Fibroblast of skin of scalp (primary cell): ENCODE data around the gene NLRP14.

Source experiments
- DNase-seq: peaks from one replicate; pipeline ENCODE4 v3.0.0-alpha.2; 2013

Gene NLRP14

DNA sequence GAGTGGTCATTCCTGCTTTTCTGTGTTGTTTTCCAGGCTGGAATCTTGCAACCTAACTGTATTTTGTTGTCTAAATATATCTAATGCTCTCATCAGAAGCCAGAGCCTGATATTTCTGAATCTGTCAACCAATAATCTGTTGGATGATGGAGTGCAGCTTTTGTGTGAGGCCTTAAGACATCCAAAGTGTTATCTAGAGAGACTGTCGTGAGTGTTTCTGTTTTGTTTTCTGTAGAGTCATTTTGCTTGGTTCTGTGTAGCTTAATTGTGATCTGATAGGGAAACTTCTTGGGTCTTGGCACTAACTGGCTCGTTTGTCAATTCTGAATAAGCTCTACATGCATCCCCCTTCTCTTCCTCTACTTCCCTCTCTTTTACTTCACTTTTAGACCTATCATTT, 37.4 kb downstream of the NLRP14 start:
- no peak for DNase-seq

- peak; percentile 8 for DNase-seq
Observed at GRCh38 chr11:7060868-7061267, 40.6 kb downstream of the NLRP14 start.

- no peak for DNase-seq
Observed at GRCh38 chr11:7062534-7062933, 42.3 kb downstream of the NLRP14 start.

GRCh38 chr11:7072401-7073028, 52.2 kb downstream of the NLRP14 start:
- no peak for DNase-seq

DNA sequence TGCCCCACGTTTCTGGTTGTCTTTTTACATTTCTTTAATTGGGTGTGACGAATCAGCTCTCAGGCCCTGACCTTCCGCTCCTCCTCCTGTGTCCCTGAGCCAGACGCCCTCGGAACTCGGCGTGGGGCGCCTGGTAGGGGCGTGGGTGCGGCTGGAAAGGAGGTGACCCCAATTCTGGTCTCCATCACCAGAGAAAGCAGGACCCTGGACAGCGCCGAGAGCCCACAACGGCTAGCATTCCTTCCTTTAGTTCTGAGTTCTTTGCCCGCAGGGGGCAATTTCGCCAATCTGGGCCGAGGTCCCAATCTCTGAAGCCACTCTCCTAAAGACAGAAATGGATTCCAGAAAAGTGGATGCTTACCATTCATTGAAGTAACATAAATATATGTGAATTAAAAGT, 56.8 kb downstream of the NLRP14 start:
- DNase-seq: peak; percentile 1

DNA sequence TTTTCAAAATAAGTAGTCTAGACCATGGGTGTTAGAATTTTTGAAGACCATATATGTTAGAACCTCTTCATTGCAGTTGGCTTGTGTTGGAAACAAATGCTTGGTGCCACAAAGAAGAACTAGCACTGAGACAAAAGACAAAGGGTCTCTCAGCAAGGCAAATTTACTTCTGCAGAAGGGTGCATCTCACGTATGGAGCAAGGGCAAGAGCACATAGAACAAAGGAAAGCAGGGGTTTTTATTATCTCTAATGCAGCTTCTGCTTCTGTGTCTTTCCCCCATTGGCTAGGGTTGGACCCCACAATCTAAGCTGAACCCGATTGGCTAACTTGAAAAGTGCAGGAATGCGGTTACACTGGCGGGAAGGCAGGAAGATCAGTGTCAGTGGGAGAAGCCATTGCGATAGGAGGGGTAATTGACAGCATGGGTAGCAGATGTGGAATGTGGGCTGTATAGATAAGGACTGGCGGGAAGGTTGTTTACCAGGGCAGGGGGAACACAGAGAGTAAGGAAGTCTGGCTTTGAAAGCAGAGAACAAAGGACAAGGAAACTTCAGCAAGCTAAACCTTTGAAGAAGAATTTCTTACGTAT, 59.4 kb downstream of the NLRP14 start:
- no peak for DNase-seq

DNA sequence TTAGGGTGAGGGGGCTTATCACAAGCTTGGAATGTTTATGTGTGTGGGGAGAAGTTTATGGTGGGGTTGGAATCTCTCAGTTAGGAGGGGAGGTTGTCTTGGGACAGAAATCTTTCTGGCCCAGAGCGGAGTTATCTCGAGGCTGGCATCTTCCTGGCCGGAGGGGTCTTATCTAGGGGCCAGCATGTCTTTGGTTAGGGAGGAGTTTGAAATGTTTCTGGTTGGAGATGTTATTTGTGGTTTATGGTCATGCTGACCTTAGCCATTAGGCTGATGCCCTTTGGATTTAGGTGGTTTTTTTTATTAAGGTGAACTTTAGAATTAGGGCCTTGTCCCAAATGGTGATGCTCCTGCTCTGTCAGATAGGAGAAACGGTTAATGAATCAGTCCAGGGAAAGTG, 60.6 kb downstream of the NLRP14 start:
- no peak for DNase-seq

DNA sequence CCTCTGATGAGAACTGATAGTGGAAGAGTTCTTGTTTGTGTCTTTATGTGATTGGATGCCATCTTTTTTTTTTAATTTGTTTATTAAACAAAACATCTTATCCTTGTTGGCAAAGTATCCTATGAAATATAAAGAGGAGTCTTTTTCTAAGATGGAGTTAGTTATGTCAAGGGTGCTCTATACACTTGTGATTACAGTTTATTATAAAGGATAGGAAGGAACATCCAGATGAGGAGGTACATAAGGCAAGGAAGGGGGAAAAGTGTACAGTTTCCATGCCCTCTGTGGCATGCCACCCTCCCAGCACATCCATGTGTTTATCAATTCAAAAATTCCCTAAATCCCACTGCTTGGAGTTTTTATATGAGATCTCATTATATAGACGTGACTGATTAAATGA, 61.2 kb downstream of the NLRP14 start:
- no peak for DNase-seq

- no peak for DNase-seq
Observed at GRCh38 chr11:7088921-7089320, 68.6 kb downstream of the NLRP14 start, which contains the start of gene RBMXL2. Gene RBMXL2 (plus strand): TSS chr11:7088998. CDS start chr11:7089121, 123 bp downstream.

GRCh38 chr11:7089328-7090251, 69.3 kb downstream of the NLRP14 start:
- no peak for DNase-seq

GRCh38 chr11:7098235-7098832, 78.1 kb downstream of the NLRP14 start:
- peak; percentile 51 for DNase-seq

- peak; percentile 56 for DNase-seq
Observed at GRCh38 chr11:7115780-7116179, 95.5 kb downstream of the NLRP14 start.

- DNase-seq: no peak
Observed at GRCh38 chr11:7116370-7116769, 96.1 kb downstream of the NLRP14 start.
